HG03457 (cell line): Measurements from ENCODE around the gene IL17RC.

Experiments used
- ATAC-seq: cut with Tn5 transposase; IDR thresholded peaks from one replicate; pipeline ENCODE4 v1.9.1; 2021; ENCODE audit warnings: moderate number of reproducible peaks; ENCODE audit not compliant: unreplicated experiment

Gene IL17RC

GRCh38 chr3:9942934-9943690, 26.2 kb downstream of the IL17RC start:
- ATAC-seq = no peak

GRCh38 chr3:9944271-9944670, 27.4 kb downstream of the IL17RC start:
- ATAC-seq = no peak

GRCh38 chr3:9945358-9945757, 28.5 kb downstream of the IL17RC start:
- ATAC-seq = no peak

DNA sequence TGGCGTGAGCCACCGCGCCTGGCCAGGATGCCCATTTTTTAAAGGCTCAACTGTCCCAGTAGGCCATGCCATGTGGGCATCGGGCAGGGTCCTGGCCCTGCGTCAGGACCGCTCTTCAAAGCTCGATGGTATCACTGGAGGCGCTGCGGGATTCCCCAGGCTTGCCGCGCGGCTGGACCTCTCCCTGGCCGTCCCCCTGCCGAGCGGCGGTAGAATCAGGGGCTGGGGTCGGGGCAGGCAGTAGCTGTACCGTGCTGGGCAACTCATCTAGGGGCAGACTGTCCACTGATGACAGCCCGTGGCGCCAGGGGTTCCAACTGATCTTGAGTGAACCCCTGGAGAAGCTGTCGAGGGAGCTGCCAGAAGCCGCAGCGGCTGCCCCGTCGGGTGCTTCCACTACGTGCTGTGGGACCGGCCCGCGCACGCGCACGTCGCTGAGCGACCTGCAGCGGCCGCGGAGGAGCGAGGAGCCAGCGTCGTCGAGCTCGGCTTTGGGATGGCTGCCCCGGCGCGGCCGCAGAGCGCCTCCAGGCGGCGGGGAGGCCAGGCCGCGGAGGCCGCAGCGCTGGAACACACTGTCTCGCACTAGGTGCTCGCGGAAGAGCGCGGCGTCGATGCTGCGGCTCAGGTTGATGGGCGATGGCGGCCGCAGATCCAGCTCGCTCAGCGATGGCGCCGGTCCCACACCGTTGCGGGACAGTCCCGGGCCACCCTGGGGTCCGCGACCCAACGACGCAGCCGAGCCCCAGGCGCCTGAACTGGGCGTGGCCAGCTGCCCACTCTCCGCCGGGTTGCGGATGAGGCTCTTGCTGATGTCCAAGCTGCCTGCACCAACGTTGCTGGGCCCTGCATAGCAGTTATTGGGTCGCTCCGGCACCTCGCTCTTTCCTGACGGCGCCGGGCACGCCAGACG, 29.5 kb downstream of the IL17RC start:
- ATAC-seq = peak; percentile 63

- no peak for ATAC-seq
These were observed 30.4 kb downstream of the IL17RC start for GRCh38 chr3:9947025-9947995.

GRCh38 chr3:9948586-9948985, 31.7 kb downstream of the IL17RC start:
- no peak for ATAC-seq

GRCh38 chr3:9949115-9949514, 32.2 kb downstream of the IL17RC start:
- no peak for ATAC-seq

DNA sequence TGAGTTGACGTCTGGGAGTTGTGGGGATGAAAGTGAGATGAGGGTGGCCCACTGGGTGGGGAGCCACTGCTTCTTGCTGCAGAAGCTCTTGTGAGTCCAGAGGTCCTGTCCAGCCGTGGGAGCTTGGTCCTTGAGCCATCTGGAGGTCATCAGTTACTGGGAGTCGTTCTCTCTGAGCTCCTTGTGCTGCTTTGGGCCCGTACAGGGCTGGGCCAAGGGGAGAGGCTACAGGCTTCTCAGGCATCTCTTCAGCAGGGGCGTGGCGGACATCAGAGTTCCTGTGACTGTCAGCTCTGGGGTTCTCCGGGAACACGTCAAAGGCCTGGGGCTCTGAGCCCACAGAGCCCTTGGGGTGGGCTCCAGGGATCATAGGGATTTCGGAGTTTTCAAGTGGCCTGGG, 32.7 kb downstream of the IL17RC start:
- no peak for ATAC-seq

GRCh38 chr3:9951126-9951525, 34.2 kb downstream of the IL17RC start:
- ATAC-seq = no peak

DNA sequence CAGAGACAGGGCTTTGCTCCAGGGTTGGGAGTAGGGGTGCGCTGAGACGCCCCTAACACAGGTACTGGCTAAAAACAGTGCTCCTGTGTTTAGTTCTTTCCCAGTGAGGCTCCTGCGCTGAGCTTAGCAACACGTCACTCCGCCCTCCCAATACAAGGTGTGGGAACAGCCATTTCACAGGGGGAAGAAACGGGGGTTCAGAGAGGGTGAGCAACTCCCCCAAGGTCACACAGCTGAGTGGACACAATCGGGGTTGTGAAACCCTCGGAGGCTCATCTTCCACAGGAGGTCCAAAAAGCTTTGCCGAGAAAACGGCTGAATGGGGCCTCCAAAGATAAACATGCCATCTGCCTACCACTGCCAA, 34.7 kb downstream of the IL17RC start:
- ATAC-seq = no peak

GRCh38 chr3:9951962-9952805, 35.3 kb downstream of the IL17RC start, which contains the start of gene PRRT3:
Gene PRRT3, minus strand, starts transcription at chr3:9952408. Its CDS starts 2,293 bp downstream, at chr3:9950115.
- peak; percentile 75 for ATAC-seq

GRCh38 chr3:9955067-9955502, 38.2 kb downstream of the IL17RC start:
- ATAC-seq = no peak

DNA sequence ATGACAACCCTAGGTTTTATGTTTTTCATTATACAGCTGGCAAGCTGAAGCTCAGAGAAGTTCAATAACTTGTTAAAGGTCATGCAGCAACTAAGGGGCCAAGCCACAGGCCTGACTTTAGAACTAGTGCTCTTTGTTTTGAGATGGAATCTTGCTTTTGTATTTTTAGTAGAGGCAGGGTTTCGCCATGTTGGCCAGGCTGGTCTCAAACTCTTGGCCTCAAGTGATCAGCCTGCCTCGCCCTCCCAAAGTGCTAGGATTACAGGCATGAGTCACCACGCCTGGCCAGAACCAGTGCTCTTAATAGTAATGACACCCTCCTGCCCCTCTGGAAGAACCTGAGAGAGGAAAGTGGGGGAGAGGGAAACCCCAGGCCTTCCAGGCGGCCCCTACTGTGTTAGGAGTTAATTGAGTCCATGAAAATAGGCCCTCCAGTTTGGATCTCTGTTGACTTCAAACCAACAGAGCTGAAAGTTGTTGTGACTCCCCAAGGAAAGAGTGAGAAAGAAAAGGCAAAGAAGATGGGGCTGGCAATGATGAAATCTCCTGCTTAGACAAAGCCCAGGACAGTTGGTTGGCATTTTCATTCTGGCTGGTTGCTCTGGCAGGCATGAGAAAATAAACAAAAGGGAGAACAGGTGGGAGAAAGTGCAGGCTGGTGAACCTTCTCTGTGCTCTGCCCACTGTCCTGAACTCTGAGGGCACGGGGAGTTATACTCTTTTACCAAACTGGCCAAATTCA, 38.9 kb downstream of the IL17RC start:
- ATAC-seq = no peak

DNA sequence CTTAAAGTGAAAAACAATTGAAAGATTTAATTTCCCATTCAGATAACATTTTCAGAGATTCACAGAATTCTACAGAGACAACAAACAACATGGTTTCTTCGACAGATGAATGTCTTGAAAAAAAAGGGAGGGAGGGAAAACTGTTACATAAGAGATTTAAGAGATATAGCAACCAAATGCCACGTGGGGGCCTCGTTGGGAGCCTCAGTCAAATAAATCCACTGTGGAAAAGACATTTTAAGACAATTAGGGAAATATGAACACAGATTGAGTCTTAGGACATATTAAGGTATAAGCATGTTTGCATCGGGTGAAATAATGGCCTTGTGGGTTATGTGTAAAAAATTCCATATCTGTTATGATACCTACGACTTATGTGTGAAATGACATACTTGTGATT, 40.3 kb downstream of the IL17RC start:
- no peak for ATAC-seq

- no peak for ATAC-seq
These were observed 48.4 kb downstream of the IL17RC start for GRCh38 chr3:9965200-9965875.

GRCh38 chr3:9966841-9967240, 49.9 kb downstream of the IL17RC start:
- ATAC-seq = no peak

- no peak for ATAC-seq
These were observed 52.7 kb downstream of the IL17RC start for GRCh38 chr3:9969632-9970019.

GRCh38 chr3:9970020-9970652, 53.2 kb downstream of the IL17RC start:
- ATAC-seq = no peak
